Hematopoietic multipotent progenitor cell treated with erythropoietin and hydrocortisone succinate and interleukin-3 and kit ligand, for 6 days (in vitro differentiated cells): ENCODE data around the gene CRELD2.

ENCODE experiments used
- DNase-seq: peaks from one replicate; pipeline ENCODE4 v3.0.0-alpha.2; 2015

Gene CRELD2

GRCh38 chr22:49933236-49934159 is 15.1 kb downstream of the CRELD2 start:
- DNase-seq, result no peak

GRCh38 chr22:49934160-49934890 is 15.9 kb downstream of the CRELD2 start:
- peak; percentile 63 for DNase-seq

- DNase-seq, result peak; percentile 81
Measured at GRCh38 chr22:49934891-49935557, 16.6 kb downstream of the CRELD2 start.

- no peak for DNase-seq
Measured at GRCh38 chr22:49935561-49935960, 17.1 kb downstream of the CRELD2 start.

GRCh38 chr22:49936018-49936972 is 17.9 kb downstream of the CRELD2 start:
- DNase-seq, result peak; percentile 76

- no peak for DNase-seq
Measured at GRCh38 chr22:49936973-49937757, 18.7 kb downstream of the CRELD2 start.

- DNase-seq, result no peak
Measured at GRCh38 chr22:49937758-49938564, 19.5 kb downstream of the CRELD2 start.

- DNase-seq, result no peak
Measured at GRCh38 chr22:49938565-49939136, 20.2 kb downstream of the CRELD2 start.

- DNase-seq, result no peak
Measured at GRCh38 chr22:49941507-49942316, 23.3 kb downstream of the CRELD2 start.

GRCh38 chr22:49942565-49943404 is 24.4 kb downstream of the CRELD2 start:
- DNase-seq, result no peak

- DNase-seq, result no peak
Measured at GRCh38 chr22:49943405-49943765, 25.0 kb downstream of the CRELD2 start.

GRCh38 chr22:49943771-49944398 is 25.5 kb downstream of the CRELD2 start:
- DNase-seq, result no peak

- no peak for DNase-seq
Measured at GRCh38 chr22:49944399-49944891, 26.0 kb downstream of the CRELD2 start.

- DNase-seq, result peak; percentile 70
Measured at GRCh38 chr22:49945042-49945794, 26.8 kb downstream of the CRELD2 start.

- no peak for DNase-seq
Measured at GRCh38 chr22:49946612-49947295, 28.3 kb downstream of the CRELD2 start.

GRCh38 chr22:49947296-49947622 is 28.8 kb downstream of the CRELD2 start:
- no peak for DNase-seq
